Liver (tissue), 9 donors: ENCODE data around the gene CBX4. TPM values are rescaled to one million over a fixed set of nuclear protein-coding genes. Genes with fewer than 3 reads are reported as not detected.

Experiments used
- DNase-seq: peaks from one replicate; pipeline ENCODE4 v3.0.0-alpha.2; 2017; ENCODE audit warnings: low spot score
- H3K27ac ChIP-seq, 2 donors: one replicate each; pipeline ENCODE4 v1.7.0; 2013; ENCODE audit warnings: inconsistent platforms in 2 of 2, low read length in 2 of 2, control low read depth in 1 of 2, low read depth in 1 of 2, mild to moderate bottlenecking in 1 of 2
- H3K27me3 ChIP-seq, 4 donors: one replicate each; pipeline versions ENCODE4 v1.6.1 to v1.7.0; 2013; ENCODE audit warnings: low read length in 3 of 4, inconsistent platforms in 1 of 4, mild to moderate bottlenecking in 1 of 4, moderate library complexity in 1 of 4; ENCODE audit not compliant: control insufficient read depth in 4 of 4, insufficient read depth in 4 of 4
- H3K36me3 ChIP-seq, 4 donors: one replicate each; pipeline versions ENCODE4 v1.6.1 to v1.7.0; 2013; ENCODE audit warnings: low read length in 3 of 4, mild to moderate bottlenecking in 3 of 4, low read depth in 1 of 4, moderate library complexity in 1 of 4; ENCODE audit not compliant: control insufficient read depth in 4 of 4, insufficient read depth in 3 of 4
- H3K4me1 ChIP-seq, 4 donors: one replicate each; pipeline versions ENCODE4 v1.6.1 to v1.7.0; 2013; ENCODE audit warnings: low read length in 3 of 4, mild to moderate bottlenecking in 3 of 4, moderate library complexity in 1 of 4; ENCODE audit not compliant: control insufficient read depth in 4 of 4, insufficient read depth in 4 of 4
- H3K4me3 ChIP-seq, 3 donors: one replicate each; pipeline versions ENCODE4 v1.6.1 to v1.7.0; 2013; ENCODE audit warnings: low read length in 3 of 3, control low read depth in 1 of 3, low read depth in 1 of 3, mild to moderate bottlenecking in 1 of 3
- H3K9ac ChIP-seq, 2 donors: one replicate each; pipeline ENCODE4 v1.7.0; 2013; ENCODE audit warnings: low read length in 2 of 2, mild to moderate bottlenecking in 2 of 2, moderate library complexity in 2 of 2, control low read depth in 1 of 2, low read depth in 1 of 2
- H3K9me3 ChIP-seq, 4 donors: one replicate each; pipeline versions ENCODE4 v1.6.1 to v1.7.0; 2013; ENCODE audit warnings: low read length in 3 of 4; ENCODE audit not compliant: control insufficient read depth in 4 of 4
- ATF3 ChIP-seq: IDR thresholded peaks from 2 replicates; pipeline ENCODE4 v1.6.1; 2016; ENCODE audit warnings: antibody characterized with exemption
- EGR1 ChIP-seq, 2 donors: IDR thresholded peaks; 2 replicates each; pipeline ENCODE4 v1.6.1; 2016 to 2018; ENCODE audit warnings: antibody characterized with exemption in 2 of 2, low read depth in 2 of 2
- FOXA1 ChIP-seq: IDR thresholded peaks from 2 replicates; pipeline ENCODE4 v1.6.1; 2016; ENCODE audit warnings: antibody characterized with exemption
- FOXA2 ChIP-seq: IDR thresholded peaks from 2 replicates; pipeline ENCODE4 v1.6.1; 2016; ENCODE audit warnings: antibody characterized with exemption
- GABPA ChIP-seq, 2 donors: IDR thresholded peaks in 1 of 2; conservative IDR thresholded peaks in 1 of 2; 2 replicates each; pipeline ENCODE4 v1.6.1; 2016; ENCODE audit warnings: antibody characterized with exemption in 2 of 2, mild to moderate bottlenecking in 1 of 2, moderate library complexity in 1 of 2
- HNF4A ChIP-seq, 2 donors: conservative IDR thresholded peaks; 2 replicates each; pipeline ENCODE4 v1.6.1; 2016; ENCODE audit warnings: antibody characterized with exemption in 2 of 2, mild to moderate bottlenecking in 2 of 2
- HNF4G ChIP-seq: IDR thresholded peaks from 2 replicates; pipeline ENCODE4 v1.6.1; 2016; ENCODE audit warnings: antibody characterized with exemption
- JUND ChIP-seq, 2 donors: IDR thresholded peaks; 2 replicates each; pipeline ENCODE4 v1.6.1; 2016; ENCODE audit warnings: antibody characterized with exemption in 2 of 2
- MAX ChIP-seq: IDR thresholded peaks from 2 replicates; pipeline ENCODE4 v1.6.1; 2016; ENCODE audit warnings: antibody characterized with exemption
- NR2F2 ChIP-seq: IDR thresholded peaks from 2 replicates; pipeline ENCODE4 v1.6.1; 2016; ENCODE audit warnings: antibody characterized with exemption
- RAD21 ChIP-seq, 2 donors: IDR thresholded peaks; 2 replicates each; pipeline ENCODE4 v1.6.1; 2016; ENCODE audit warnings: antibody characterized with exemption in 2 of 2, mild to moderate bottlenecking in 2 of 2
- REST ChIP-seq: IDR thresholded peaks from 2 replicates; pipeline ENCODE4 v1.6.1; 2016; ENCODE audit warnings: antibody characterized with exemption, mild to moderate bottlenecking
- SP1 ChIP-seq: IDR thresholded peaks from 2 replicates; pipeline ENCODE4 v1.6.1; 2018; ENCODE audit warnings: antibody characterized with exemption, mild to moderate bottlenecking
- TAF1 ChIP-seq: conservative IDR thresholded peaks from 2 replicates; pipeline ENCODE4 v1.6.1; 2016; ENCODE audit warnings: antibody characterized with exemption, mild to moderate bottlenecking
- YY1 ChIP-seq: IDR thresholded peaks from 2 replicates; pipeline ENCODE4 v1.6.1; 2016; ENCODE audit warnings: antibody characterized with exemption, mild to moderate bottlenecking
- ZBTB33 ChIP-seq: IDR thresholded peaks from 2 replicates; pipeline ENCODE4 v1.6.1; 2016; ENCODE audit warnings: antibody characterized with exemption
- WGBS: extraction: QIAGEN DNeasy Blood & Tissue Kit; methylation state at CpG from one replicate; pipeline ENCODE4 v1.1.7; 2013; 5-methylcytosine and 5-hydroxymethylcytosine counted together
- polyA plus RNA-seq, 2 donors: library from polyadenylated mRNA; stranded (reverse) in 1 of 2; unstranded in 1 of 2; fragments of 200-250 nt in 1 of 2; fragments of >200 nt in 1 of 2; fragmentation: Nextera tagmentation in 1 of 2; extraction: Ambion mirVana in 1 of 2; gene quantifications; one replicate each; pipeline versions ENCODE4 v1.2.1 to v1.2.3, GENCODE V29; 2013 to 2015
- total RNA-seq, 2 donors: library from RNA; depleted of rRNA; stranded (reverse); fragments of >200 nt; gene quantifications; one replicate each; pipeline ENCODE4 v1.2.3, GENCODE V29; 2014
- donor health status: healthy.
- donor health status: healthy.
- donor health status: healthy.
- donor health status: healthy.
- donor health status: healthy.

Gene CBX4
- total and polyA plus RNA-seq, 4 donors = 4.8 to 8.9 (median 6.3) TPM

- Histone ChIP-seq H3K27ac (no peak overlapping the region), H3K9ac (no peak overlapping the region), H3K36me3 (no peaks in the 10 kb centered on the region), H3K27me3 (no peaks in the 10 kb centered on the region), H3K9me3 (peaks cover 0 to 1% (median 0%) of the 10 kb centered on the region in 4 donors), H3K4me3 (no peak overlapping the region), H3K4me1 (no peaks in the 10 kb centered on the region)
- WGBS = 88% methylated on average over 10 of the region's 10 CpGs
- TF ChIP-seq ATF3 = no peak
- no peak for TF ChIP-seq YY1
- no peak for TF ChIP-seq NR2F2
- no peak for TF ChIP-seq RAD21 (IDR thresholded peaks at IDR 0.05)
- no peak for TF ChIP-seq EGR1 (IDR thresholded peaks at IDR 0.05; ENCODE audit: low read depth in 2 of 2)
- no peak for TF ChIP-seq JUND (IDR thresholded peaks at IDR 0.05)
- no peak for TF ChIP-seq MAX
- TF ChIP-seq HNF4G = no peak
- TF ChIP-seq ZBTB33 = no peak
- no peak for DNase-seq
These were observed 39.2 kb upstream of the CBX4 start for GRCh38 chr17:79878329-79878947.

- Histone ChIP-seq H3K4me3 (no peak overlapping the region), H3K9ac (no peak overlapping the region), H3K36me3 (no peaks in the 10 kb centered on the region), H3K9me3 (peaks cover 0 to 1% (median 0%) of the 10 kb centered on the region in 4 donors), H3K4me1 (no peaks in the 10 kb centered on the region), H3K27ac (no peak overlapping the region), H3K27me3 (no peaks in the 10 kb centered on the region)
- WGBS = 89% methylated on average over 6 of the region's 6 CpGs
- TF ChIP-seq ZBTB33 (no peak), RAD21 (IDR thresholded peaks at IDR 0.05) (no peak)
- DNase-seq = no peak
These were observed 37.8 kb upstream of the CBX4 start for GRCh38 chr17:79877041-79877440.

GRCh38 chr17:79875511-79875910, 36.3 kb upstream of the CBX4 start:
- no peak overlapping the region for H3K27ac ChIP-seq
- no peaks in the 10 kb centered on the region for H3K4me1 ChIP-seq
- DNase-seq = no peak
- H3K36me3 ChIP-seq = no peaks in the 10 kb centered on the region
- no peaks in the 10 kb centered on the region for H3K27me3 ChIP-seq
- 83% methylated on average over 4 of the region's 4 CpGs for WGBS
- H3K9me3 ChIP-seq = no peaks in the 10 kb centered on the region
- no peak overlapping the region for H3K4me3 ChIP-seq
- no peak overlapping the region for H3K9ac ChIP-seq
- no peak for TF ChIP-seq HNF4G
- TF ChIP-seq SP1 = no peak
- no peak for TF ChIP-seq ZBTB33
- no peak for TF ChIP-seq REST
- TF ChIP-seq EGR1 (IDR thresholded peaks at IDR 0.05; ENCODE audit: low read depth in 2 of 2) = no peak
- no peak for TF ChIP-seq MAX
- no peak for TF ChIP-seq FOXA1
- TF ChIP-seq ATF3 = no peak
- TF ChIP-seq HNF4A (conservative IDR thresholded peaks at IDR 0.05) = no peak
- TF ChIP-seq TAF1 = no peak
- TF ChIP-seq GABPA (IDR thresholded peaks at IDR 0.05 in 1 of 2, conservative IDR thresholded peaks at IDR 0.05 in 1 of 2) = no peak
- TF ChIP-seq FOXA2 = no peak
- no peak for TF ChIP-seq RAD21 (IDR thresholded peaks at IDR 0.05)
- no peak for TF ChIP-seq YY1
- TF ChIP-seq JUND (IDR thresholded peaks at IDR 0.05) = no peak
